Frontal cortex (tissue), 4 donors: ENCODE results near the gene MALT1. TPM values are rescaled to one million over a fixed set of nuclear protein-coding genes. Genes with fewer than 3 reads are reported as not detected.
"Not testable (repeated sequence)": the region's sequence is repeated elsewhere in the genome, so short reads cannot be mapped to it uniquely, and the experiment has no call there.

Source experiments
- DNase-seq, 2 donors: peaks; one replicate each; pipeline ENCODE4 v3.0.0; 2012; ENCODE audit warnings: low spot score in 2 of 2
- FAIRE-seq: peaks from 2 replicates; lab custom pipeline; 2012; peaks lifted over from hg19 to GRCh38; lab: Jason Lieb, UNC
- total RNA-seq: library from RNA; depleted of rRNA; stranded (reverse); fragments of >200 nt; gene quantifications from one replicate; pipeline ENCODE4 v1.2.3, GENCODE V29; 2014
- donor health status: control.
- donor health status: control.
- donor health status: control.

MALT1 gene
- total RNA-seq, 1 donor from 2014 or later: 26.9 TPM

- FAIRE-seq: no peak
- no peak for DNase-seq
These were observed 55.4 kb downstream of the MALT1 start for GRCh38 chr18:58726671-58727070.

DNA sequence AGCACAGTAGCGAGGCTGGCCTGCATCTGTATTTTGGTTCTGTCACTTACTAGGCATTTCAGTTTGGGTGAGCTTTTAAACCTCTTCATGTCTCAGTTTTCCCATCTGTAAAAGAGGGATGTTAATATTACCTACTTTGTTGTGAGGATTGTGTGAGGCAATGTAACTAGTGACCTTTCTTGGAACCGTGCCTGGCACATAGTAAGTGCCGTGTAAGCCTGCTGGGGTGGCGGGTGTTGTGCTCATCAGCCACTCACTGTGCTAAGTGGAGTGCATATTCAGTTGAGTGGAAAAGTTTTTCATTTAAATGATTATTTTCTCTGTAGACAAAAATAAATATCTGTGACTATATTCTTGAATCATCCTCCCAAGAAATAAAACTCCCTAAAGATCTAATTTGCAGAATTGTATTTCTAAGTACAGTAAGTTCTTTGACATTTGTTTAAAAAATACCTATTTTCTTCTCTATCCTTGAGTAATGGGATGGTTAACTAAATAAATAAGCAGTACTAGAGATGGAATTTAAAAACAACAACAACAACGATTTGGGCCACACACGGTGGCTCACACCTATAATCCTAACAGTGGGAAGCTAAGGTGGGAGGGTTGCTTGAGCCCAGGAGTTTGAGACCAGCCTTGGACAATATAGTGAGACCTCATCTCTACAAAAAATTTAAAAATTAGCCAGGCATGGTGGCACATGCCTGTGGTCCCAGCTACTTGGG, 56.7 kb downstream of the MALT1 start:
- FAIRE-seq (no peak), DNase-seq (no peak)

DNA sequence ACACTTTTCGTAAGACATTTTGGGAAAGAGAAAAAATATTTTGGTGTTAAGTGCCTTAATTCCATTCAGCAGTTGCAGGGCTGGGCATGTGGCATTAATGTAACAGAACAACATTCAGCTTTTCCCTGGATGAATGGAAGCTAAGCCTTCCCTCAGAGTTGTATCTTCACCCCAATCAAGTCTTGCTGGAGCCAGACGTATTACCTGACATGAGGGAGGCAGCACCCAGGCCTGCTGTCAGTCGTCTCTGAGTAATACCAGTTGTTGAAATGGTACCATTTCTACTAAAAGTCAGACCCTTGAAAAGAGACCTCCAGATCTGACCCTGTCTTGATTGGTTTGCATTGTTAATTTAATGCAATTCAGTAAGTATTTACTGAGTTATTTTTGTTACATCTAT, 57.5 kb downstream of the MALT1 start:
- FAIRE-seq: no peak

GRCh38 chr18:58730618-58731017, 59.4 kb downstream of the MALT1 start:
- no peak for DNase-seq
- no peak for FAIRE-seq

More for the DNA sequence above, 57.5 kb downstream of the MALT1 start:
- no peak for DNase-seq

DNA sequence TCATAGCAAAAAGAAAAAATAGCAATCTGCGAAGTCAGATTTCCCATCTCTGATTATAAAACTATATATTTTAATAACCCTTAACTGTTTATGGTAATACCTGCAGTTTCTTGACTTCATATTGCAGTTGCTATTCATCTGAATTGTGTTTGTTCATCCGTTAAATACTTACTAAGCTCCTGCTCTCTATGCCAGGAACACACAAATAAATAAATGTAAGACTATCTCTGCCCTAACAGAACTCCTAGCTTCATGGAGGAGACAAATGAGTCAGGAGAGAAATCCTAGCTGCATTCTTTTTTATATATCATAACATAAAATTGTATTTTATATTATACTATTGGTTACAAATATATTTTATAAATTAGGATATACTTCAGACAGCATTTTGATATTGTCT, 61.2 kb downstream of the MALT1 start:
- no peak for FAIRE-seq

GRCh38 chr18:58733866-58734265, 62.6 kb downstream of the MALT1 start:
- no peak for DNase-seq
- no peak for FAIRE-seq

More for the DNA sequence above, 61.2 kb downstream of the MALT1 start:
- DNase-seq: no peak

DNA sequence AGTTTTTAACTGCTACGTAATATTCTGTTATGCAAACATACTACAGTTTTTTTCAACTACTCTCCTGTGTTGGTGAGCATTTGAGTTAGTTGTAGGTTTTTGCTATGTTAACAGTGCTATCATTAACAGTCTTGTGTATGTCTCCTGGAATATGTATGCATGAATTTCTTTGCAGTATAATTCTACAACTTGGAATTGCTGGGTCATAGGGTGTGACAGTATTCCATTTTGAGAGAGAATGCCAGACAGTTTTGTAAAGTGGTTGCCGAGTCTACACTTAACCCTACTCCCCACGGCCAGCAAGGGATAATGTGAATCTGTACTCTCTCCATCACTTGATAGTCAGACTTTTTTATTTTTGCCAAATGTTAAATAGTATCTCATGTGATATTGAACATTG, 67.1 kb downstream of the MALT1 start:
- no peak for DNase-seq
- FAIRE-seq: no peak

- DNase-seq (no peak), FAIRE-seq (no peak)
These were observed 74.6 kb downstream of the MALT1 start for GRCh38 chr18:58745914-58746313.

DNA sequence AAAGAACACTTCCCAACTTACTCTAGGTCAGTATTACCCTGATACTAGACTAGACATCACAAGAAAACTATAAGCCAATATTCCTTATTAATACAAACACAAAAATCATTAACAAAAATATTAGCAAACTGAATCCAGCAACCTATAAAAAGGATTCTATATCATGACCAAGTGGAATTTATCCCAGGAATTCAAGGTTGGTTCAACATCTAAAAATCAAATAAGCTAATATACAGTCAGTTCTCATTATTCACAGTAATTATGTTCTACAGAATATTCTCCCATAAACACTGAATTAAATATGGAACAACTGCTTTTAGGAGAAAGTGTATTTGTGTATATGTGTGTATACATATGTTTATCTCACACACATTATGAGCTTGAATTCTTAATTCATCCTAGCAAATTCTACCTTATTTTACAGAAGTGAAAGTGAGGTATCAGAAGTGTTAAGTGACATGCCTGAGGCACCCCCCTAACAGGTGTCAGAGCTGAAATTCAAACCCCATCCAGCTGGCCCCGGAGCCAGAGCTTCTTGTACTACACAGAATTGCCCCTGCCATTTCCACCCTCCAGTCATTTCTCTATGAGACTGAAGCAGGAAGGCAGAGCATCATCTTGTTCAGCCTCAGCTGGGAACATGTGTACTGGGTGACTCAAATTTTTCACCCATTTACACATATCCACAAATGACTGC, 77.8 kb downstream of the MALT1 start:
- FAIRE-seq (no peak), DNase-seq (no peak)

DNA sequence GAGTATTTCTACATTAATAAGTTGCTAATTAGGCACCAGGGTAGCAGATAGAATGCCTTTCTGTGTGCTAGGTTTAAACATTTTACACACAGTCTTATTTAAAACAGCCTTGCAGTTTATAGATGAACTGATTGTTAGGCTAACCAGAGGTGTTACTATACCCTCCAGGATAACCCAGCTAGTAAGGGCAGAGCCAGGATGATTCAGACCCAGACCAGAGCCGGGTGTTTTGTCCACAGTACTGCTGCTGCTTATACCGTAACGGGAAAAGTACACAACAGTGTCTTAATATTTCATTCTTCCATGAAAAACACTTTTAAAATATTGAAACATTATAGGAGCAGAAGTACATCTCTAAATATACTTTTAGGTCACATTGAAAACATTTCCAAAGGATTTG, 82.7 kb downstream of the MALT1 start:
- FAIRE-seq (no peak), DNase-seq (no peak)

DNA sequence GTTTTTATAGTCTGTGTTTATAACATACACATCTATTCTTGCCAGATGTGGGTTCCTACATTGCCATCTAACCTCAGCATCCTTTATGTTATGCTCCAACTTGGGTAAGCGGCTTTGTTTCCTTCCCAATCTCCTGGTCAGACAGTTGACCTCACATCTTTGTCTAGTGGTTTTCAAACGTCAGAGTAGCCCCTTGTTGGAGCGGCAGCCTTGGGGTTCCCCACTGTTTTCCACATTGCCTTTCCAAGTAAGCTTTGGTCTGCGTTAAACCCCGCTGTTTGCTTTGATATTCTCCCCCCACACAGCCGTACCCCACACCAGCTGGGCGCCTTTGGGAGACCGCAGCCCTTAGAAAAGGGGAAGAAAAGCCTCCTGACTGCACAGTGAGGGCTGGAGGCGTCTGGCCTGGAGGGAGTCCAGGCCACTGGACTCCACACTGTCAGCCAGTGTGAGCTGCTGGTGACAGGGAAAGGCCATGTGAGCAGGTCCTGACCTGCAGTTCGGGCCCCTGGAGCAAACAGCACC, 83.3 kb downstream of the MALT1 start:
- FAIRE-seq (no peak), DNase-seq (no peak)

DNA sequence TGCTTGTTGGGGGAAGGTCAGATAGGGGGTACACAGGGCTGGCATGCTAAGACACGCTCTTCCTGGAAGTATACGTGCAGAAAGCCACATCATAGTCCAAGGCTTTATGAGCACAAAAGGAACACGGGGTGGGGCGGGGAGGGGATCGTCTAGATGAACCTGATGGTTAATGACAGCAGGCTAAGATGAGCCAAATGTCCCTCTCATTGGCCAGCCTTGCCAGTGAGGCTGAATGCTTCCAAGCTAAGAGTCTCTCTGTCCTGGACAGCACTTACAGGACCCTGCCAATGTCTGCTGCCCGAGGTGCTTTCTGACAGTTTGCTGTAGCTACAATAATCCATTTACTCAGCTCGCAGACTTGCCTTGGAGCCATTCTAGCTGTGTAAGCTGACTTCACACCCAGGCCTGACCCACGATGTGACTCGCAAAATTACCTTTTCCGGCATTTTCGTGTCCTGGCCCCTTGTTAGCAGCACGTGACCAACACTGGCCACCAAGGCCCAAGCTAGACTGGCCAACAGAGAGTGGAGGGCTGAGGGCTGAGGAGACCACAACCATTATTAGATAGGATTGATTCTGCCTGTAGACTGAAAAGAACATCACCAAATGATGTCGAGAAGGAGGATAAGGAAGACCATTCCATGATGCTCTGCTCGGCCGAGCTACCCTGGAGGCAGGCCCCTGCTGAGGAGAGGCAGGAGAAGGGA, 84.2 kb downstream of the MALT1 start:
- DNase-seq (no peak), FAIRE-seq (no peak)

DNA sequence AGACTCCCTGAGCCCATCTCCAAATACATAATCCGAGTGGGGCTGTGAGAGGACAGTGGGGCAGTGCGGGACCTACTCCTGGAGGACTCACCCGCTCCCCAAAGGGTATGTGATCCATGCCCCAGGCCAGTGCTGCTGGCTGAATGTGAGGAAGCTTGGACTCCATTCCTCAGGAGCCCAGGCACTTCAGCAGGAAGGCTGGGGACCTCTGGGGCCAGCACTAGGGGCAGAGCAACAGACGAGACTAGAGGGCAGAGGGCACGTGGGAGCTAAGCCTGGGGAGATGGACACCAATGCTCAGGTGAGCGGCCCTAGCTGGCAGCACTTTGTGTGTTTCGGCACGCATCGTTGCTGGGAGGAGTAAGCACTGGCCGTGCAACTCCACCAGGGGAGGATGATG, 84.9 kb downstream of the MALT1 start:
- FAIRE-seq: no peak
- DNase-seq: no peak

GRCh38 chr18:58756596-58757240, 85.5 kb downstream of the MALT1 start:
- no peak for DNase-seq
- no peak for FAIRE-seq

DNA sequence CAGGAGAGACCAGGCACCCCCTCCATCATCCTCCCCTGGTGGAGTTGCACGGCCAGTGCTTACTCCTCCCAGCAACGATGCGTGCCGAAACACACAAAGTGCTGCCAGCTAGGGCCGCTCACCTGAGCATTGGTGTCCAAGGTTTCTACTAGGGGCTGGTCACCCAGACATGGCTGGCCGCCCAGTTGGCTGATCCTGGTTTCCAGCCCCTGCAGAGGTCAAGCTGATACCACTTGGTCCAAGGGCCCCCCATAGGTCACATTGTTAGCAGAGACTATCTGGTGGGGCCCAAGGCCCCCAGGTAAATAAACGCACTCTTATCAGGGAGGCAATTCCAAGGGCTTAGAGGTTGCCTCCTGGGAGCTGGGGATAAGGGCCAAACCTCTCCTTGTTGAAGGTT, 86.1 kb downstream of the MALT1 start:
- not testable (repeated sequence) for DNase-seq, FAIRE-seq

DNA sequence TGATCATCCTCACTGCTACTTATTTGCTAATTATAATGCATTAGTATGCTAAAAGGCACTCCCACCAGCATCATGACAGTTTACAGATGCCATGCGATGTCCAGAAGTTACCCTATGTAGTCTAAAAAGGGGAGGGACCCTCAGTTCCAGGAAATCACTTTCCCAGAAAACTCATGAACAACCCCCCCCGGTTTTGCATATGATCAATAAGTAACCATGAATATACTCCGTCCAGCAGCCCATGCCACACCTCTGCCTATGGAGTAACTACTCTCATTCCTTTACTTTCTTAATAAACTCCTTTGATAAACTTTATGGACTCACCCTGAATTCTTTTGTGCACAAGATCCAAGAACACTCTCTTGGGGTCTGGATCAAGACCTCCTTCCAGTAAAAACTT, 86.8 kb downstream of the MALT1 start:
- FAIRE-seq (no peak), DNase-seq (no peak)

DNA sequence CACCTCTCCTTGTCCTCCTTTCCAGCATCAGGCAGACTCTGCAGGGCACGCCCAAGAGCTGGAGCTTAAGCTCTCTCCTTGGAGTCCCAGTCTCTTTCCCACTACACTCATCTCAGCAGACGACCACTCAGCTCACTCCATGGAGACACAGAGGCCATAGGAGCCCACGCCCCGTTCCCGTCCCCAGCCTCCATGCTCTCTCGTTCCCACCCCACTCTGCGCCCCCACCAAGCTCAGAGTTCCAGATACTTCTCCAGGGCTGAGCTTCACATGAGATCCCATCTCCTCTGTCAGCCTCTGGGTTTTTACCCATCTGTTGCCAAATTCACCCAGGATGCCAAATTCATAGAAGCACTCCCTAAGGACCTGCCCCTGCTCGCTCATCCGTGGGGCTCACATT, 87.3 kb downstream of the MALT1 start:
- FAIRE-seq (no peak), DNase-seq (no peak)

GRCh38 chr18:58761241-58761969, 90.1 kb downstream of the MALT1 start:
- no peak for FAIRE-seq
- DNase-seq: no peak

GRCh38 chr18:58761970-58762780, 90.9 kb downstream of the MALT1 start:
- no peak for DNase-seq
- FAIRE-seq: no peak
